IPS-11a (cell line): ENCODE data around the gene DENND1A.

Experiments
- H3K4me3 ChIP-seq: one replicate; pipeline ENCODE4 v1.5.1; 2013; ENCODE audit warnings: low read depth, low read length, control low read depth

DENND1A gene

GRCh38 chr9:123365881-123366528 is 563.9 kb downstream of the DENND1A start:
- H3K4me3 ChIP-seq: no peak overlapping the region

- no peak overlapping the region for H3K4me3 ChIP-seq
Measured at GRCh38 chr9:123365287-123365880, 564.5 kb downstream of the DENND1A start.

GRCh38 chr9:123364241-123364824 is 565.6 kb downstream of the DENND1A start:
- H3K4me3 ChIP-seq: no peak overlapping the region

- H3K4me3 ChIP-seq: no peak overlapping the region
Measured at GRCh38 chr9:123362856-123363255, 567.1 kb downstream of the DENND1A start.

GRCh38 chr9:123361731-123362510 is 568.0 kb downstream of the DENND1A start:
- no peak overlapping the region for H3K4me3 ChIP-seq

GRCh38 chr9:123361086-123361730 is 568.7 kb downstream of the DENND1A start:
- H3K4me3 ChIP-seq: no peak overlapping the region

DNA sequence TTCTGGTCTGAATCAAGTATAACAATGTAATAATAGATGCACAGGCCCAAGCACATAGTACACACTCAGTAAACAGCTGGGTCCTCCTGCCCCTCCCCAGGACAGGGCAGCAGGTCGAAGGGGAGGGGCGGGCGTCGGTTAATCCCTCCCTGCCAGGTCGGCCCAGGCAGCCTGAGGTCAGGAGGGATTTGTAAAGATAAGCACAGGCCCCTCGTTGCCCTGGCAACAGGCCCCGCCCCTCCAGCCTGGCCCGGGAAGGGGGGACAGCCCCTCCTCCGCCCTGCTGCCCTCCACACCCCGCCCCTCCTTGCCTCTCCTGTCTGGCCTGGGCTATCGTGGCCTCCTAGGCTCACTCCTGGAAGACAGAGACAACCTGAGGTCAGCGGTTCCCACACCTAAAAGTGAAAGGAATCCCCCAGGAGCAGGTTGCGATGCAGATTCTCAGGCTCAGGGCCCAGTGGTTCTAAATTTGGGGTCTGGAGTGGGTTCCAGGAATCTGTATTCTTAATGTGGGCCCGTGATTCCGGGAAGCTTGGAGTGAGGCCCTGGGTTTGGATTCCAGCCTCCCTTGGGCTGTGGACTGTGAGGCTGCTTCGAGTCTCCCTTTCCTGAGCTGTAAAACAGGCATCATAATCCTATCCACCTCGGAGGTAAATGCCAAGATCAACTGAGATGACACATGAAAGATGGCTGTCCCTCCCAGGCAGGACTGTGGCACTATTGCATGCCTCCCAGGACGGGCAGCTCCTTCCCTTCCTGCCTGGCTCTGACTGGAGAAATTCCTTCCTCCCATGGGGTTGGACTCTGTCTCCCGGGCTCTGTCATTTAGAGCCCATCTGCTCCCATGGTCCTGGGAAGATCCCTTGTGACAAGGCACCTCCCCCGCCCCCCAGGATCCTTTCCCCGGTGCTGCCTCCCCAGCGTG is 569.5 kb downstream of the DENND1A start:
- H3K4me3 ChIP-seq: no peak overlapping the region

- H3K4me3 ChIP-seq: no peak overlapping the region
Measured at GRCh38 chr9:123359546-123359945, 570.4 kb downstream of the DENND1A start.

- H3K4me3 ChIP-seq: no peak overlapping the region
Measured at GRCh38 chr9:123359106-123359505, 570.8 kb downstream of the DENND1A start.

GRCh38 chr9:123358181-123358905 is 571.6 kb downstream of the DENND1A start:
- H3K4me3 ChIP-seq: no peak overlapping the region

DNA sequence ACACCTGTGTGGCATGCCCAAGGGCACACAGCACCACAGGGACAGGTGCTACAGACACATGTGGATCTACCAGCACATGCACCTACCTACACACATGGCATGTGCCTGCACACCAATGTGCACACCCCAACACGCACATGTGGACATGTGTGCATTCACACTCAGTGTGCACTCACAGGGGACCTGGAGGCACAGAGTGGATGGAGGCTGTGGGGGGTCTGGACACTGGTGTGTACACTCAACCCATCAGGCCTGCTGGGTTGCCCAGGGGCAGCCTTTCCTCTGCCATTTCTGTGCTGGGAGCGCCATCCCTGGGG is 572.2 kb downstream of the DENND1A start:
- no peak overlapping the region for H3K4me3 ChIP-seq

DNA sequence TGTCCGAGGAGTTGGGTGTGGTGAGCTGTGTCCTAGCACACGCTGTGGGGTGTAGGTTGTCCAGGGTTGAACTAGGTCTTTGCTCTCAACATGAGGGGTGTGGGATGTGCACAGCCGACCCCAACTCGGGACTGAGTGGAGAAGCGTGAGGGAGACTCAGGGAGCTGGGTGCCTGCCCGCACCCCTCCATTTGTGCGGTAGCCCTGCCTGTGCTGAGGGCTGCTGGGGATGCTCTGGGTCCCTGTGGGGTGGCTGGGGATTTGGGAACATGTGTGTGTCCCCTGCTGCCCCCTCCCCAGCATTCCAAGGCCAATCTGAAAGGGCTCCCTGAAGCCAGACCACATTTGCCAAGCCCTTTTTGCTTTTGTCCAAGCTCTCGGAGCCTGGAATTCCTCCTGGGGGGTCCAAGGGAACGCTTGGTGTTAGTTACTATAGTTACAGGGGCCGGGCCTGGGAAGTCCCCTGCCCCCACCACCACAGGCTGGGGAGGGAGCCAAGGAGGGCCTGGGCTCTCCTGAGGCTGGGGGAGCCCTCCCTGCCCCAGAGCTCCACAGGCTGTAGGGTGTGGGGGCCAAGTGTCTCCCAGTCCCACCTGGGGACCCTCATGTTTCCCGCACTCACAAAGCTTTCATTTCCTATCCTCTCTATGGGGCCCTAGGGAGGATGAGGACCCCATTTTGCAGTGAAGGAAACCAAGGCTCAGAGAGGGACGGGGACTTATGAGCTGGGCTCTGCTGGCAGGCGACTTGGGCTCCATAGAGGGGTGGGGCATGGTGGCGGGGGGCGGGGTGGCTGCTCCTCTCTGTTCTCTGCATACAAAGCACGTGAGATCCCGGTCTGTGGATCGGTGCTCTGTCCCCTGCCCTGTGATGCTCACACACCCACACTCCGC is 572.8 kb downstream of the DENND1A start:
- H3K4me3 ChIP-seq: no peak overlapping the region

- H3K4me3 ChIP-seq: peak within 1 kb of the TSS; percentile 13
Measured at GRCh38 chr9:123355761-123356431, 574.0 kb downstream of the DENND1A start, which contains the start of gene CRB2. TSS of gene CRB2 (plus strand) at chr9:123356197. CDS start at chr9:123356261, 64 bp downstream.

DNA sequence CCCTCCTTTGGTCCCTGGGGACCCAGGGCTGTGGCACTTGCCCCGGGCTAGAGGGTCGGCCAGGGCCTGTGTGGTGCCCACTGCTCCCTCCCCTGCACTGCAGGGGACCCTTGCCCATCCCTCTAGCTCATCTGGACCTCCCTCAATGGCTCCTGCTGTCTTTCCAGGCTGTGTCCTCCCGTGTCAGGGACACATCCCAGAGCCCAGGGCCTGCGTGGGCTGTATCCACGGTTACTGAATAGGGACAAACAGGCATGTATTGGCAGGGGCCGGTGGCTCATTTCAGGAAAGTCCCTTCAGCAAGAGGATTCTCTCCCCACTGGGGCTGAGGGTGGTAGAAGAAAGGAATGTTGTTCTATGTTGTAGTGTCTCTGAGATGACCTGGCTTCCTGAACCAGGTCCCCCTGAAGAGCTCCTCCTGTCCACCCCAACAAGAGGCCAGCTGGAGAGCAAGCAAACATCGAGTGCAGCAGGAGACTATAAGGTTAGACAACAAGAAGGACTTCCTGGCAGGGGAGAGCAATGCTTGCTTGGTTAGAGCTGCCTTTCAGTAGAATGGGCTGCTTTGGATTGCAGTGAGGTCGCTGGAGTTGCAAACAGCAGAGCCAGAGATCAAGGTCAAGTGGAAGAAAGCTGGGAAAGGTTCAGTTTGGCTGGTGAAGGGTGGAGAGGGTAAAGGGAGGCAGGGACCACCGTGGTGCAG is 575.0 kb downstream of the DENND1A start:
- H3K4me3 ChIP-seq: no peak overlapping the region

DNA sequence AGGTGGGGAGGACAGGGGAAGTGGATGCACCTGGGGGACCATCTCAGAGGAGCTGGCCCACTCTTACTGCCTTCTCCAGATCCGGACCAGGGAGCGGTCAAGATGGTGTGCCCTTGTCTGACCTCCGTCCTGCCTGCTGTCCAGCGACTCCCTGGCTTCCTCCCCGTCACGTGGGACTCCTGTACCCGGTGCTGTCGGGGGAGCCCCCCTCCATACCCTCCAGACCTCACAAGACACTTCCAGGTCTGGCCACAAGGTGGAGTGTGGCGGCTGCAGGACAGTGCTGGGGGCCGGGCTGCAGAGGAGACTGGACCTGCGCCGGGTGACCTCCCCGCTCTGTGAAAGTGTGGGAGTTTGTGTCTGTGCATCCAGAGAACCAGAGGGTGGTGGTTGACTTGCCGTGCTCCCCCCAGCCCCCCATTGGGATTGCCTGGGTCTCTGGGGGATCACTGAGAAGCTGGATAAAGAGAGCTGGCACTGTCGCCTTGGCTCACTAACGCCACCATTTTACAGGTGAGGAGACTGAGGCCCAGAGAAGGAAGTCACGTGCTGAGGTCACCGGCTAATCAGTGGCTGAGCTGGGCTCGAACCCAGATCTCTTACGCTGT is 575.8 kb downstream of the DENND1A start:
- H3K4me3 ChIP-seq: no peak overlapping the region

- H3K4me3 ChIP-seq: no peak overlapping the region
Measured at GRCh38 chr9:123353041-123353440, 576.9 kb downstream of the DENND1A start.
